Measurements from ENCODE around the gene TNFSF15. TPM values are rescaled to one million over a fixed set of nuclear protein-coding genes. Genes with fewer than 3 reads are reported as not detected.

The TNFSF15 gene
- total RNA-seq, 1 experiment from 2014 or later = not detected

GRCh38 chr9:114837923-114838322, 32.1 kb upstream of the TNFSF15 start:
- intact Hi-C loops (cut with micrococcal nuclease) = no loop called here
- H3K36me3 ChIP-seq (ENCODE audit: control insufficient read depth in 1 of 2, insufficient read depth in 2 of 2, low read length in 2 of 2) = no peaks in the 10 kb centered on the region
- H3K9me2 ChIP-seq (ENCODE audit: insufficient read depth) = no peaks in the 10 kb centered on the region
- H3K79me2 ChIP-seq (ENCODE audit: insufficient read depth, low read length) = no peaks in the 10 kb centered on the region
- ATAC-seq (no peak), DNase-seq (ENCODE audit: low read depth, low spot score) (no peak)
- H3K4me1 ChIP-seq (ENCODE audit: control insufficient read depth in 1 of 2, insufficient read depth in 2 of 2, low read length in 2 of 2) = no peaks in the 10 kb centered on the region
- no peak for TF ChIP-seq ELF1 (IDR thresholded peaks at IDR 0.05; ENCODE audit: borderline replicate concordance, low read depth)
- TF ChIP-seq POLR2AphosphoS5 (IDR thresholded peaks at IDR 0.05; ENCODE audit: low read depth, low read length) = no peak
- TF ChIP-seq ZNF274 (IDR thresholded peaks at IDR 0.05; ENCODE audit: low read depth, low read length) = no peak
- TF ChIP-seq EZH2 (IDR thresholded peaks at IDR 0.05) = no peak
- TF ChIP-seq TCF7L2 (IDR thresholded peaks at IDR 0.05; ENCODE audit: borderline replicate concordance, extremely low read depth, insufficient read depth, insufficient read length) = no peak
- no peak for TF ChIP-seq CEBPB (IDR thresholded peaks at IDR 0.05; ENCODE audit: low read depth)
- no peak for TF ChIP-seq FOSL1 (IDR thresholded peaks at IDR 0.05; ENCODE audit: low read depth)
- TF ChIP-seq SRF (IDR thresholded peaks at IDR 0.05; ENCODE audit: low read depth) = no peak
- TF ChIP-seq CTCF (IDR thresholded peaks at IDR 0.05 in 2 of 3, conservative IDR thresholded peaks at IDR 0.05 in 1 of 3; ENCODE audit: borderline replicate concordance in 1 of 3, insufficient read depth in 1 of 3, low read depth in 2 of 3, low read length in 2 of 3) = no peak
- TF ChIP-seq SP1 (IDR thresholded peaks at IDR 0.05; ENCODE audit: low read depth) = no peak
- no peak overlapping the region for H3K9ac ChIP-seq (ENCODE audit: low read length)
- H4K20me1 ChIP-seq (ENCODE audit: insufficient read depth) = no peaks in the 10 kb centered on the region
- RAD21 ChIA-PET (ENCODE audit: low non-redundant PET in 1 of 2, low total read pairs in 2 of 2, uncharacterized antibody in 2 of 2, unreplicated experiment in 2 of 2) = no interaction called here
- CTCF ChIA-PET = no interaction called here
- H3K27me3 ChIP-seq (ENCODE audit: insufficient read depth, low read length) = peaks cover 6% of the 10 kb centered on the region
- no peak overlapping the region for H3K4me3 ChIP-seq (replicated peaks in 1 of 2; ENCODE audit: low read depth in 1 of 2, low read length in 2 of 2)
- H3K9me3 ChIP-seq (ENCODE audit: control insufficient read depth in 1 of 2, insufficient read depth in 1 of 2, low read depth in 1 of 2, low read length in 2 of 2) = no peaks in the 10 kb centered on the region
- H3K4me2 ChIP-seq (ENCODE audit: low read length) = no peak overlapping the region
- H3K27ac ChIP-seq (ENCODE audit: low read depth, low read length) = no peak overlapping the region
- BruUV-seq (replicated peaks) = no TSS peak
- H2AFZ ChIP-seq (ENCODE audit: low read depth, low read length, poor library complexity, severe bottlenecking) = no peak overlapping the region
- POLR2A ChIA-PET = no interaction called here
